Colonic mucosa (tissue), 4 donors: ENCODE measurements around the gene DYDC2. TPM values are rescaled to one million over a fixed set of nuclear protein-coding genes. Genes with fewer than 3 reads are reported as not detected.

ENCODE experiments used
- DNase-seq: peaks from one replicate; pipeline ENCODE4 v3.0.0-alpha.2; 2020
- H3K27ac ChIP-seq: fragments of 200-600 bp; one replicate; pipeline ENCODE4 v1.8.0; 2021
- H3K27me3 ChIP-seq: fragments of 200-600 bp; one replicate; pipeline ENCODE4 v1.8.0; 2021
- H3K36me3 ChIP-seq: fragments of 200-600 bp; one replicate; pipeline ENCODE4 v1.8.0; 2021
- H3K4me1 ChIP-seq: fragments of 200-600 bp; one replicate; pipeline ENCODE4 v1.8.0; 2021; ENCODE audit warnings: mild to moderate bottlenecking
- H3K4me3 ChIP-seq: fragments of 200-600 bp; one replicate; pipeline ENCODE4 v1.8.0; 2021
- H3K9ac ChIP-seq, 2 donors: one replicate each; pipeline ENCODE4 v1.7.0; 2013; ENCODE audit warnings: control low read depth in 2 of 2, low read depth in 2 of 2, low read length in 2 of 2
- H3K9me3 ChIP-seq: fragments of 200-600 bp; one replicate; pipeline ENCODE4 v1.8.0; 2021
- intact Hi-C: fragments of 100-400 bp; cut with DNase I; formaldehyde crosslinking; loops from one replicate; pipeline ENCODE4 v1.14.1; 2022
- total RNA-seq, 2 donors: library from RNA; stranded (reverse); fragmentation: NEBNext Ultra II Directional in 1 of 2; extraction: Animal tissue kit (Norgen Biotek cat#: 25700) in 1 of 2; gene quantifications; one replicate each; pipeline ENCODE4 v1.2.1, GENCODE V29; 2021
- TF ChIP-seq, protein P1 (sequence below): fragments of 200-600 bp; IDR thresholded peaks from one replicate; pipeline ENCODE4 v1.8.0; 2022; ENCODE audit warnings: antibody characterized with exemption, mild to moderate bottlenecking
- donor health status: healthy.
- donor health status: DM: no; HTN: no; CAD: no.
- donor health status: DM: no; HTN: no; CAD: no.

The DYDC2 gene
- total RNA-seq, 2 donors from 2014 or later, result 1.5 TPM; not detected in 1

- Histone ChIP-seq H3K27me3 (no peaks in the 10 kb centered on the region), H3K4me1 (peaks cover 6% of the 10 kb centered on the region), H3K9ac (no peak overlapping the region), H3K36me3 (no peaks in the 10 kb centered on the region), H3K9me3 (no peaks in the 10 kb centered on the region), H3K27ac (no peak overlapping the region), H3K4me3 (no peak overlapping the region)
- TF ChIP-seq, protein P1, sequence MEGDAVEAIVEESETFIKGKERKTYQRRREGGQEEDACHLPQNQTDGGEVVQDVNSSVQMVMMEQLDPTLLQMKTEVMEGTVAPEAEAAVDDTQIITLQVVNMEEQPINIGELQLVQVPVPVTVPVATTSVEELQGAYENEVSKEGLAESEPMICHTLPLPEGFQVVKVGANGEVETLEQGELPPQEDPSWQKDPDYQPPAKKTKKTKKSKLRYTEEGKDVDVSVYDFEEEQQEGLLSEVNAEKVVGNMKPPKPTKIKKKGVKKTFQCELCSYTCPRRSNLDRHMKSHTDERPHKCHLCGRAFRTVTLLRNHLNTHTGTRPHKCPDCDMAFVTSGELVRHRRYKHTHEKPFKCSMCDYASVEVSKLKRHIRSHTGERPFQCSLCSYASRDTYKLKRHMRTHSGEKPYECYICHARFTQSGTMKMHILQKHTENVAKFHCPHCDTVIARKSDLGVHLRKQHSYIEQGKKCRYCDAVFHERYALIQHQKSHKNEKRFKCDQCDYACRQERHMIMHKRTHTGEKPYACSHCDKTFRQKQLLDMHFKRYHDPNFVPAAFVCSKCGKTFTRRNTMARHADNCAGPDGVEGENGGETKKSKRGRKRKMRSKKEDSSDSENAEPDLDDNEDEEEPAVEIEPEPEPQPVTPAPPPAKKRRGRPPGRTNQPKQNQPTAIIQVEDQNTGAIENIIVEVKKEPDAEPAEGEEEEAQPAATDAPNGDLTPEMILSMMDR, result no peak
- intact Hi-C loops, result loop anchor here (5.0 kb wide), 1 partner anchor 62 kb away; no protein-coding TSS in a partner anchor
- DNase-seq, result no peak
Observed at GRCh38 chr10:80380185-80380584, 23.6 kb downstream of the DYDC2 start.

GRCh38 chr10:80382989-80383388 lies 26.4 kb downstream of the DYDC2 start:
- H3K9ac ChIP-seq, result no peak overlapping the region
- H3K27me3 ChIP-seq, result no peaks in the 10 kb centered on the region
- peaks cover 6% of the 10 kb centered on the region for H3K4me1 ChIP-seq
- intact Hi-C loops, result loop anchor here (5.0 kb wide), 1 partner anchor 59 kb away; no protein-coding TSS in a partner anchor
- TF ChIP-seq, protein P1, result peak; percentile 48
- no peaks in the 10 kb centered on the region for H3K9me3 ChIP-seq
- peak; percentile 40 for DNase-seq
- H3K27ac ChIP-seq, result no peak overlapping the region
- no peaks in the 10 kb centered on the region for H3K36me3 ChIP-seq
- H3K4me3 ChIP-seq, result no peak overlapping the region

DNA sequence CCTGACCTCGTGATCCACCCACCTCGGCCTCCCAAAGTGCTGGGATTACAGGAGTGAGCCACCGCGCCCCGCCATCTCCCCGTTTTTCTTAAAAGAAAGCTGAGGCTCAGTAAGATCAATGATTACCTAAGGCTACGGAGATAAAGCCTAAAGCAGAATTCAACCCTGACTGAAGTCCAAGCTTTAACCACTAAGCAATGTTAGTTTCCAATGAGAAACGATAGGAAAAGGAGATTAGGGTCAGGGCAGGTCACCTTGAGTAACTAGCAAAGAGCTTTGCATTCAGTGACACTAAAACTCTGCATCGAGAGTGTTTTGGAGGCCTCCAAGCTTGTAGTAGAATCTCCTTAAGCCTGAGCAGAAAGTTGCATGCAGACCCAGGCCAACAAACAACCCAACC lies 34.2 kb downstream of the DYDC2 start:
- no peaks in the 10 kb centered on the region for H3K36me3 ChIP-seq
- H3K9me3 ChIP-seq, result no peaks in the 10 kb centered on the region
- intact Hi-C loops, result no loop called here
- no peak for DNase-seq
- H3K4me1 ChIP-seq, result no peaks in the 10 kb centered on the region
- H3K9ac ChIP-seq, result no peak overlapping the region
- no peak overlapping the region for H3K4me3 ChIP-seq
- H3K27ac ChIP-seq, result no peak overlapping the region
- H3K27me3 ChIP-seq, result no peaks in the 10 kb centered on the region
- TF ChIP-seq, protein P1, result no peak

DNA sequence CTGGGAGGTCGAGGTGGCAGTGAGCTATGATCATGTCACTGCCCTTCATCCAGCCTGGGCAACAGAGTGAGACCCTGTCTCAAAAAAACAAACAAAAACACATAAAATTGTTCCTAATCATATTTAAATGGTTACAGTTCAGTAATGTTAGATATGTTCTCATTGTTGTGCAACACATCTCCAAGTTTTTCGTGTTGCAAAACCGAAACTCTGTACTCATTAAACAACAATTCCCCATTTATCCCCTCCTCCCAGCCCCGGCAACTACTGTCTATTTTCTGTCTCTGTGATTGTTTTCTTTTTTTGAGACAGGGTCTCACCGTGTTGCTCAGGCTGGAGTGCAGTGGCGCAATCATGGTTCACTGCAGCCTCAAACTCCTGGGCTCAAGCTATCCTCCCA lies 35.7 kb downstream of the DYDC2 start:
- TF ChIP-seq, protein P1, result no peak
- Histone ChIP-seq H3K27ac (no peak overlapping the region), H3K9me3 (no peaks in the 10 kb centered on the region), H3K4me3 (no peak overlapping the region), H3K36me3 (no peaks in the 10 kb centered on the region), H3K27me3 (no peaks in the 10 kb centered on the region), H3K9ac (no peak overlapping the region), H3K4me1 (no peaks in the 10 kb centered on the region)
- no peak for DNase-seq
- intact Hi-C loops, result no loop called here

DNA sequence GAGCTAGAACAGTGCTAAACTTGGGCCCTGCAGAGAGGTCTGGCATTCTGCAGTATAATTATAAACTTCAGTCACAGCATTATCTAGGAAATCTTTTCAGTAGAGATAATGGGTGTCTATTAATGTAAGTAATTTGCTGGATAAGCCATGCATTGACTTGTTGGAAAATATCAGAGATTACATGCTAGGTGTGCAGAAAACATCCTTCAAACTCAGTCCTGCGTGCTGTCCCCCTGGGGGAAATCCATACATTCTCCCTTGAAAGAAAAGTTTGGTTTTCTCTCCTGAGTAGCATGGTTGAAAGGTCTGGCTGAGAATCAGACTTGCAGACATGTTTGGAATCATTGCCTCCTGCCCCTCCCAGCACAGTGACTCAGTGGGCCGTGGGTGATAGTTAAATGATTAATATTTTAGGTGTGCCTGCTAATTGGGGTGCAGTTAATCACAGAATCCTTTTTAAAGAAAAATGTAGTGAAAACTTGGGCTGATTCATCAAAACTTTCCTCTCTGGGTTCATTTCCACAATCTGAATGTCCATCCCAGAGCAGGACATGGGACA lies 37.9 kb downstream of the DYDC2 start:
- DNase-seq, result no peak
- Histone ChIP-seq H3K4me3 (no peak overlapping the region), H3K9ac (no peak overlapping the region), H3K27me3 (no peaks in the 10 kb centered on the region), H3K27ac (no peak overlapping the region), H3K4me1 (no peaks in the 10 kb centered on the region), H3K36me3 (no peaks in the 10 kb centered on the region), H3K9me3 (no peaks in the 10 kb centered on the region)
- TF ChIP-seq, protein P1, result no peak
- intact Hi-C loops, result no loop called here
